Endodermal cell (in vitro differentiated cells): ENCODE measurements around the gene TTC13. TPM values are rescaled to one million over a fixed set of nuclear protein-coding genes. Genes with fewer than 3 reads are reported as not detected.
"Not testable (repeated sequence)": the region's sequence is repeated elsewhere in the genome, so short reads cannot be mapped to it uniquely, and the experiment has no call there.

ENCODE experiments used
- DNase-seq: peaks from one replicate; pipeline ENCODE4 v3.0.0-alpha.2; 2017
- H3K27ac ChIP-seq: 2 replicates; pipeline ENCODE4 v1.5.1; 2013; ENCODE audit warnings: mild to moderate bottlenecking, low read depth, low read length, moderate library complexity
- H3K27me3 ChIP-seq: 2 replicates; pipeline ENCODE4 v1.6.1; 2013; ENCODE audit warnings: mild to moderate bottlenecking, low read length, moderate library complexity; ENCODE audit not compliant: insufficient read depth, control insufficient read depth, poor library complexity, severe bottlenecking
- H3K36me3 ChIP-seq: 2 replicates; pipeline ENCODE4 v1.7.0; 2013; ENCODE audit warnings: mild to moderate bottlenecking, low read length, moderate library complexity; ENCODE audit not compliant: control insufficient read depth, insufficient read depth
- H3K4me1 ChIP-seq: one replicate; pipeline ENCODE4 v1.7.0; 2013; ENCODE audit warnings: low read length; ENCODE audit not compliant: control insufficient read depth, insufficient read depth
- H3K4me3 ChIP-seq: 2 replicates; pipeline ENCODE4 v1.5.1; 2013; ENCODE audit warnings: mild to moderate bottlenecking, low read length, moderate library complexity
- H3K9ac ChIP-seq: 2 replicates; pipeline ENCODE4 v1.6.1; 2013; ENCODE audit warnings: mild to moderate bottlenecking, low read length, moderate library complexity; ENCODE audit not compliant: poor library complexity, severe bottlenecking; ENCODE audit errors: extremely low read depth
- H3K9me3 ChIP-seq: 2 replicates; pipeline ENCODE4 v1.6.1; 2013; ENCODE audit warnings: mild to moderate bottlenecking, low read length, moderate library complexity; ENCODE audit not compliant: control insufficient read depth
- H3K27ac Mint-ChIP-seq: 2 replicates; pipeline ENCODE4 v1.8.0; 2020; ENCODE audit warnings: mixed read lengths
- H3K27me3 Mint-ChIP-seq: 2 replicates; pipeline ENCODE4 v1.8.0; 2021; ENCODE audit warnings: mild to moderate bottlenecking, mixed read lengths; ENCODE audit not compliant: insufficient read depth
- H3K36me3 Mint-ChIP-seq: 2 replicates; pipeline ENCODE4 v1.8.0; 2020; ENCODE audit warnings: low read depth, mixed read lengths
- H3K4me1 Mint-ChIP-seq: 2 replicates; pipeline ENCODE4 v1.8.0; 2020; ENCODE audit warnings: mixed read lengths
- H3K4me3 Mint-ChIP-seq: 2 replicates; pipeline ENCODE4 v1.8.0; 2020; ENCODE audit warnings: mild to moderate bottlenecking, moderate library complexity, mixed read lengths
- H3K9me3 Mint-ChIP-seq: 2 replicates; pipeline ENCODE4 v1.8.0; 2020; ENCODE audit warnings: mild to moderate bottlenecking, mixed read lengths
- WGBS, 2 experiments: methylation state at CpG; one replicate each; pipeline versions ENCODE4 v1.1.5 to v1.1.7; 2013; ENCODE audit warnings: missing lambda C conversion rate in 2 of 2, mixed read lengths in 1 of 2; ENCODE audit not compliant: insufficient coverage in 1 of 2, insufficient read length in 1 of 2; 5-methylcytosine and 5-hydroxymethylcytosine counted together
- total RNA-seq, 2 donors: library from RNA; stranded (reverse); fragmentation: NEBNext Ultra II Directional in 1 of 2; extraction: Animal tissue kit (Norgen Biotek cat#: 25700) in 1 of 2; gene quantifications; 2 replicates in 1 of 2; 3 replicates in 1 of 2; pipeline ENCODE4 v1.2.1, GENCODE V29; 2021
- TF ChIP-seq, protein P1 (sequence below): fragments of 200-600 bp; sonication (generic); conservative IDR thresholded peaks from 2 replicates; pipeline ENCODE4 v1.5.0; 2021; ENCODE audit warnings: antibody characterized with exemption, mild to moderate bottlenecking

TTC13 gene
- total RNA-seq, 2 donors from 2014 or later: 12.4 to 14.5 TPM

DNA sequence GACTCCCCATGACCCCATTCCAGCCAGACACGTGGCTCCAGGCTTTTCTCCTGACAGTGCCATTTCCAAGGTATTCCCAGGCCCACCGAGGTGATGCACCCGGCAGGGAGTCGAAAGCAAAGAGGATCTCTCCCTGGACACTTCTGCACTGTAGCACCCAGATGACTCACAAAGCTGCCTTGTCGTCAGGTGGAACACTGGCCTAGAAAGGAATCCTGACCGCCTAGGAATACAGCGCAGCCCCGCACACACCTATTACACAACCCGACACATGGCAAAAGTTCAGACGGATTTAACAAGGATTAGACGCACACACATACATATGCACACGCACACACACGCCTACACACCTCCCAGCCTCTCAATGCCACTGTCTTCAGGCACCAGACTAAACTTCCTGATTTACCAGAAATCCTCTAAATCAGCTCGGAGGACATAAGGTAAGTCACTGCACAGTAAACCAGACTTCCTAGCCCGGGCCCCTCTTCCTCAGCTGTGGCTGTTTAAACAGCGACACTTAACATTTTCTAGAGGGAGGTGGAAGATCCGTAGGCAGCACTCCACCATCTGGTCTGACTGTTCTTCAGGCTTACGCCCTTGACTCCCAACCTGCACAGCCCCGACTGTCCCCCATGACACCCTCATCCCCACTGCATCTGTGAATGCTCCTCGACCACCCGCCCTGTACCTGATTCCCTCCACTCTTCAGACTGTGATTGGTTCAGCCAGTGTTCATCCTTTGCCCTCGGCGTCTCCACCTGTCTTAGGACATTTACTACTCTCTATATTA lies 48.7 kb upstream of the TTC13 start:
- peaks cover 8% of the 10 kb centered on the region for H3K9me3 ChIP-seq
- no peaks in the 10 kb centered on the region for H3K4me1 ChIP-seq
- Mint-ChIP-seq H3K27me3 (no peaks in the 10 kb centered on the region), H3K9me3 (no peaks in the 10 kb centered on the region), H3K4me3 (no peak overlapping the region), H3K36me3 (peaks cover 45% of the 10 kb centered on the region), H3K4me1 (peaks cover 27% of the 10 kb centered on the region), H3K27ac (no peak overlapping the region)
- H3K4me3 ChIP-seq: no peak overlapping the region
- no peak overlapping the region for H3K27ac ChIP-seq
- no peak for DNase-seq
- no peak overlapping the region for H3K9ac ChIP-seq
- TF ChIP-seq, protein P1, sequence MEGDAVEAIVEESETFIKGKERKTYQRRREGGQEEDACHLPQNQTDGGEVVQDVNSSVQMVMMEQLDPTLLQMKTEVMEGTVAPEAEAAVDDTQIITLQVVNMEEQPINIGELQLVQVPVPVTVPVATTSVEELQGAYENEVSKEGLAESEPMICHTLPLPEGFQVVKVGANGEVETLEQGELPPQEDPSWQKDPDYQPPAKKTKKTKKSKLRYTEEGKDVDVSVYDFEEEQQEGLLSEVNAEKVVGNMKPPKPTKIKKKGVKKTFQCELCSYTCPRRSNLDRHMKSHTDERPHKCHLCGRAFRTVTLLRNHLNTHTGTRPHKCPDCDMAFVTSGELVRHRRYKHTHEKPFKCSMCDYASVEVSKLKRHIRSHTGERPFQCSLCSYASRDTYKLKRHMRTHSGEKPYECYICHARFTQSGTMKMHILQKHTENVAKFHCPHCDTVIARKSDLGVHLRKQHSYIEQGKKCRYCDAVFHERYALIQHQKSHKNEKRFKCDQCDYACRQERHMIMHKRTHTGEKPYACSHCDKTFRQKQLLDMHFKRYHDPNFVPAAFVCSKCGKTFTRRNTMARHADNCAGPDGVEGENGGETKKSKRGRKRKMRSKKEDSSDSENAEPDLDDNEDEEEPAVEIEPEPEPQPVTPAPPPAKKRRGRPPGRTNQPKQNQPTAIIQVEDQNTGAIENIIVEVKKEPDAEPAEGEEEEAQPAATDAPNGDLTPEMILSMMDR: no peak
- peaks cover 35% of the 10 kb centered on the region for H3K36me3 ChIP-seq
- no peaks in the 10 kb centered on the region for H3K27me3 ChIP-seq
- WGBS, 2 experiments: 86 to 88% methylated on average over 12 to 23 of the region's 23 CpGs

DNA sequence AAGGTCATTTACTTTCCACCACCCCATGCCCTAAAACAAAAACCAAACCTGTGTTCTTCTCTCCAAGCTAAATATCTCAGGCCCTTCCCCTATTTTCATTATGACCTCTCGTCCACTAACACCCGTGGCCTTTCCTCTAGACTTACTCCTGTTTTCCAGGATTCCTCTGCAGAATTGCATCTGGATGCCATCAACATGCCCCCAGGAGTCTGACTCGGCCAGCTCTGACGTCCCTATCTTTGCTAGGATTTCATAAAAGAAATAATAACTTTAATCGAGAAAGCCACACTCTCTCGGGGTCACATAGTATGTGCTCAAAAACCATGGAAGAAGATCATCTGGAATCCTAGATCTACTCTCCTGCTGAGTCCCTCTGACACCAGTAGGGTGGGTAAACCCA lies 47.9 kb upstream of the TTC13 start:
- Mint-ChIP-seq H3K27me3 (no peaks in the 10 kb centered on the region), H3K4me3 (no peak overlapping the region), H3K9me3 (no peaks in the 10 kb centered on the region), H3K4me1 (peaks cover 32% of the 10 kb centered on the region), H3K27ac (no peak overlapping the region), H3K36me3 (peaks cover 53% of the 10 kb centered on the region)
- WGBS, 2 experiments: 89 to 91% methylated on average over 6 of the region's 6 CpGs
- H3K4me1 ChIP-seq: no peaks in the 10 kb centered on the region
- H3K27ac ChIP-seq: no peak overlapping the region
- DNase-seq: no peak
- H3K4me3 ChIP-seq: no peak overlapping the region
- no peaks in the 10 kb centered on the region for H3K27me3 ChIP-seq
- TF ChIP-seq, protein P1: no peak
- no peak overlapping the region for H3K9ac ChIP-seq
- peaks cover 8% of the 10 kb centered on the region for H3K9me3 ChIP-seq
- peaks cover 35% of the 10 kb centered on the region for H3K36me3 ChIP-seq

DNA sequence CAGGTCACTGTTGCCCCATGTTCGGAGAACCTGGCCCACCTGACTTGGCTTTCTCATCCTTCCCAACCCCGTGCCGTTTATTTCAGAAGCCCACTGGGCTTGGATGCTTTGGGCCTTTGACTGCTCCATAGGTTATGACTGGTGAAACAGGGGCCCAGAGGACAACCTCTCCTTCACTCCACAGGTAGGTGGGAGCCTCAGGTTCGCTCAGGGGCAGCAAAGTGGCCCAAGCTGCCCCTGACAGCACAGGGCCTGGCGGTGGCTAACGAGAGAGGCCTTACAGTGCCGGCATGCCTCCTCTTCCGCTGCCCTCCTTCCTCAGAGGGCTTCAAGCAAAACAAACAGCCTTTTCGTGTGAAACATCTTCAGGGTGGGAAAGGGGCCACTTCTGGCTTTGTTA lies 44.5 kb upstream of the TTC13 start:
- no peak overlapping the region for H3K4me3 ChIP-seq
- no peaks in the 10 kb centered on the region for H3K27me3 ChIP-seq
- no peaks in the 10 kb centered on the region for H3K9me3 ChIP-seq
- Mint-ChIP-seq H3K9me3 (no peaks in the 10 kb centered on the region), H3K4me1 (peaks cover 31% of the 10 kb centered on the region), H3K4me3 (no peak overlapping the region), H3K36me3 (peaks cover 58% of the 10 kb centered on the region), H3K27ac (peak overlapping the region; percentile 26), H3K27me3 (peaks cover 4% of the 10 kb centered on the region)
- no peak overlapping the region for H3K9ac ChIP-seq
- no peaks in the 10 kb centered on the region for H3K4me1 ChIP-seq
- TF ChIP-seq, protein P1: no peak
- 95 to 97% methylated on average over 6 to 9 of the region's 9 CpGs for WGBS, 2 experiments
- H3K27ac ChIP-seq: no peak overlapping the region
- H3K36me3 ChIP-seq: peaks cover 49% of the 10 kb centered on the region
- peak; percentile 34 for DNase-seq

DNA sequence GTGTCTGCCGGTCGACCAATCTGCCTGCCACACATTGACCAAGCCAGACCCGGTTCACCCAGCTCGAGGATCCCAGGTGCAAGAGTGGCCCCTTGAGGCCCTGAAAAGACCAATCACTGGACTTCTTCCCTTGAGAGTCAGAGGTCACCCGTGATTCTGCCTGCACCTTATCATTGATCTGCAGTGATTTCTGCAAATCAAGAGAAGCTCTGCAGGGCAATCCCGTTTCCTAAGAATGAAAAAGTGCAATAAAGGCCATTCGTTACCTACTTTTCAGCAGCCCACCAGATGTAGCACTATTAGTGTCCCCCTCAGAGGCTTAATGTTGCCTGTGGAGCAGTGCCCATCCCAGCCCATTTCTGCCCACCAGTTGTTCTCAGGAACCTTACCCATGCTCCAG lies 43.9 kb upstream of the TTC13 start:
- H3K4me3 ChIP-seq, H3K27ac ChIP-seq, H3K4me1 ChIP-seq, H3K9me3 Mint-ChIP-seq, H3K9ac ChIP-seq, H3K27me3 Mint-ChIP-seq, H3K27me3 ChIP-seq, H3K9me3 ChIP-seq, H3K27ac Mint-ChIP-seq, H3K4me3 Mint-ChIP-seq: not testable (repeated sequence)
- WGBS, 2 experiments: 95 to 100% methylated on average over 4 to 7 of the region's 7 CpGs
- H3K36me3 Mint-ChIP-seq: peaks cover 61% of the 10 kb centered on the region
- peaks cover 47% of the 10 kb centered on the region for H3K36me3 ChIP-seq
- DNase-seq: peak; percentile 19
- H3K4me1 Mint-ChIP-seq: peaks cover 26% of the 10 kb centered on the region
